H1 (cell line): ENCODE measurements around the gene SARNP. TPM values are rescaled to one million over a fixed set of nuclear protein-coding genes. Genes with fewer than 3 reads are reported as not detected.

ENCODE experiments used
- CTCF ChIA-PET: fragments of 300-600 bp; sonication (Branson Sonifier 250); formaldehyde crosslinking; loops from one replicate; lab custom pipeline; 2021; ENCODE audit not compliant: partially characterized antibody; lab: Charles Lee
- POLR2A ChIA-PET: fragments of 300-600 bp; sonication (Branson Sonifier 250); formaldehyde crosslinking; loops from one replicate; lab custom pipeline; 2021; ENCODE audit warnings: inconsistent platforms; ENCODE audit not compliant: partially characterized antibody; lab: Charles Lee
- DNase-seq, 2 experiments: peaks; one replicate each; pipeline versions ENCODE4 v3.0.0 to v3.0.0-alpha.2; 2010 to 2022; ENCODE audit warnings: low spot score in 2 of 2, low read depth in 1 of 2, mixed read lengths in 1 of 2
- FAIRE-seq: peaks from 2 replicates; lab custom pipeline; 2011; peaks lifted over from hg19 to GRCh38; lab: Jason Lieb, UNC
- H2AFZ ChIP-seq: 2 replicates; pipeline ENCODE4 v1.8.1; 2012; ENCODE audit warnings: low read length, inconsistent platforms
- H2AK5ac ChIP-seq: 2 replicates; pipeline ENCODE4 v1.6.1; 2013; ENCODE audit warnings: low read depth, low read length
- H2BK120ac ChIP-seq: replicated peaks from 2 replicates; pipeline ENCODE3; 2013; ENCODE audit warnings: low read depth, low read length, inconsistent platforms
- H2BK12ac ChIP-seq: 2 replicates; pipeline ENCODE4 v1.6.1; 2013; ENCODE audit warnings: low read depth, low read length
- H2BK15ac ChIP-seq: 2 replicates; pipeline ENCODE4 v1.6.1; 2013; ENCODE audit warnings: low read length
- H2BK20ac ChIP-seq: 2 replicates; pipeline ENCODE4 v1.6.1; 2013; ENCODE audit warnings: low read length
- H2BK5ac ChIP-seq: 2 replicates; pipeline ENCODE4 v1.6.1; 2013; ENCODE audit warnings: low read depth, low read length
- H3K14ac ChIP-seq: 2 replicates; pipeline ENCODE4 v1.6.1; 2013; ENCODE audit warnings: inconsistent platforms; ENCODE audit not compliant: insufficient read length
- H3K18ac ChIP-seq: 2 replicates; pipeline ENCODE4 v1.6.1; 2013; ENCODE audit warnings: low read length; ENCODE audit errors: extremely low read depth
- H3K23ac ChIP-seq: 2 replicates; pipeline ENCODE4 v1.6.1; 2013; ENCODE audit warnings: inconsistent platforms; ENCODE audit not compliant: insufficient read length
- H3K23me2 ChIP-seq: 2 replicates; pipeline ENCODE4 v1.6.1; 2013; ENCODE audit warnings: low read depth, low read length
- H3K27ac ChIP-seq: 2 replicates; pipeline ENCODE4 v1.6.1; 2011; ENCODE audit warnings: low read depth, low read length, inconsistent platforms
- H3K27me3 ChIP-seq, 4 experiments: replicated peaks in 1 of 4; 1 replicate in 1 of 4; 2 replicates in 3 of 4; pipeline versions ENCODE4 v1.6.1 to v1.8.1; 2011 to 2013; ENCODE audit warnings: low read length in 3 of 4, mild to moderate bottlenecking in 3 of 4, inconsistent platforms in 2 of 4, mixed read lengths in 2 of 4, moderate library complexity in 1 of 4; ENCODE audit not compliant: control insufficient read depth in 3 of 4, insufficient read depth in 3 of 4; ENCODE audit errors: extremely low read depth in 1 of 4
- H3K36me3 ChIP-seq, 4 experiments: 2 replicates each; pipeline versions ENCODE4 v1.6.1 to v1.8.1; 2011 to 2013; ENCODE audit warnings: mild to moderate bottlenecking in 4 of 4, low read length in 3 of 4, moderate library complexity in 2 of 4, control low read depth in 1 of 4, inconsistent platforms in 1 of 4; ENCODE audit not compliant: insufficient read depth in 4 of 4, control insufficient read depth in 2 of 4
- H3K4ac ChIP-seq: replicated peaks from 2 replicates; pipeline ENCODE3; 2013; ENCODE audit warnings: low read length, low read depth, mixed read lengths, inconsistent platforms; ENCODE audit not compliant: insufficient read length
- H3K4me1 ChIP-seq, 4 experiments: replicated peaks in 1 of 4; 1 replicate in 1 of 4; 2 replicates in 3 of 4; pipeline versions ENCODE4 v1.6.1 to v1.8.1; 2011 to 2013; ENCODE audit warnings: low read length in 3 of 4, inconsistent platforms in 2 of 4, mixed read lengths in 1 of 4; ENCODE audit not compliant: insufficient read depth in 4 of 4, control insufficient read depth in 3 of 4
- H3K4me2 ChIP-seq, 2 experiments: 2 replicates each; pipeline versions ENCODE4 v1.6.1 to v1.8.1; 2011 to 2013; ENCODE audit warnings: low read depth in 2 of 2, low read length in 2 of 2, control low read depth in 1 of 2, inconsistent platforms in 1 of 2, mild to moderate bottlenecking in 1 of 2; ENCODE audit not compliant: insufficient read depth in 1 of 2
- H3K4me3 ChIP-seq, 4 experiments: fragments of 200-600, 300-600 bp in 1 of 4; sonication (generic), shearing (Covaris generic), sonication (Bioruptor Twin) in 1 of 4; 2 replicates each; pipeline versions ENCODE4 v1.5.1 to v1.8.1; 2011 to 2016; ENCODE audit warnings: low read length in 4 of 4, low read depth in 3 of 4, control low read depth in 2 of 4, inconsistent platforms in 2 of 4, mild to moderate bottlenecking in 2 of 4, mixed read lengths in 1 of 4, moderate library complexity in 1 of 4; ENCODE audit not compliant: insufficient read depth in 2 of 4; ENCODE audit errors: extremely low read depth in 1 of 4
- H3K56ac ChIP-seq: replicated peaks from 2 replicates; pipeline ENCODE3; 2013; ENCODE audit warnings: low read depth, mild to moderate bottlenecking, mixed read lengths, low read length, inconsistent platforms; ENCODE audit not compliant: insufficient read length
- H3K79me1 ChIP-seq: 2 replicates; pipeline ENCODE4 v1.6.1; 2013; ENCODE audit warnings: low read depth, low read length, control low read depth
- H3K79me2 ChIP-seq, 2 experiments: 2 replicates each; pipeline versions ENCODE4 v1.6.1 to v1.8.1; 2012 to 2013; ENCODE audit warnings: low read length in 2 of 2, mild to moderate bottlenecking in 2 of 2, inconsistent platforms in 1 of 2; ENCODE audit not compliant: insufficient read depth in 2 of 2, control insufficient read depth in 1 of 2
- H3K9ac ChIP-seq, 4 experiments: replicated peaks in 1 of 4; 1 replicate in 1 of 4; 2 replicates in 3 of 4; pipeline versions ENCODE4 v1.6.1 to v1.8.1; 2011 to 2013; ENCODE audit warnings: low read depth in 3 of 4, low read length in 3 of 4, control low read depth in 2 of 4, mild to moderate bottlenecking in 2 of 4, moderate library complexity in 2 of 4, inconsistent platforms in 1 of 4; ENCODE audit errors: extremely low read depth in 1 of 4
- H3K9me3 ChIP-seq, 2 experiments: 2 replicates each; pipeline versions ENCODE4 v1.6.1 to v1.8.1; 2012 to 2013; ENCODE audit warnings: mild to moderate bottlenecking in 2 of 2, moderate library complexity in 2 of 2, control low read depth in 1 of 2, inconsistent platforms in 1 of 2, low read depth in 1 of 2, low read length in 1 of 2, mixed read lengths in 1 of 2; ENCODE audit not compliant: insufficient read depth in 2 of 2
- H4K20me1 ChIP-seq, 2 experiments: replicated peaks in 1 of 2; 2 replicates each; pipeline versions ENCODE3 to v1.8.1; 2011 to 2013; ENCODE audit warnings: inconsistent platforms in 2 of 2, low read length in 2 of 2, mild to moderate bottlenecking in 1 of 2; ENCODE audit not compliant: insufficient read depth in 2 of 2, control insufficient read depth in 1 of 2
- H4K5ac ChIP-seq: 2 replicates; pipeline ENCODE4 v1.6.1; 2013; ENCODE audit warnings: low read length, low read depth, mixed read lengths, inconsistent platforms; ENCODE audit not compliant: insufficient read length
- H4K8ac ChIP-seq: 2 replicates; pipeline ENCODE4 v1.8.0; 2013; ENCODE audit warnings: mild to moderate bottlenecking, moderate library complexity, low read length, inconsistent platforms; ENCODE audit not compliant: insufficient read depth; ENCODE audit errors: extremely low read depth
- H4K91ac ChIP-seq: replicated peaks from 2 replicates; pipeline ENCODE3; 2013; ENCODE audit warnings: low read length, mixed read lengths, inconsistent platforms; ENCODE audit not compliant: insufficient read length
- BACH1 ChIP-seq: IDR thresholded peaks from 2 replicates; pipeline ENCODE4 v1.6.1; 2012; ENCODE audit warnings: low read length, improper control_type of control experiment
- E2F6 ChIP-seq: IDR thresholded peaks from 2 replicates; pipeline ENCODE4 v1.6.1; 2012; ENCODE audit warnings: inconsistent platforms
- HDAC6 ChIP-seq: IDR thresholded peaks from one replicate; pipeline ENCODE4 v1.7.1; 2012; ENCODE audit warnings: low read depth, mild to moderate bottlenecking, inconsistent platforms, low read length, moderate library complexity
- KDM1A ChIP-seq: fragments of 200-600, 300-600 bp; sonication (generic); IDR thresholded peaks from 2 replicates; pipeline ENCODE4 v1.7.1; 2016; ENCODE audit warnings: mild to moderate bottlenecking, low read length, borderline replicate concordance
- NANOG ChIP-seq: IDR thresholded peaks from 2 replicates; pipeline ENCODE4 v1.6.1; 2011; ENCODE audit warnings: low read length, low read depth, mild to moderate bottlenecking, inconsistent platforms; ENCODE audit not compliant: insufficient read depth, poor library complexity, severe bottlenecking
- POLR2A ChIP-seq, 2 experiments: IDR thresholded peaks; 1 replicate in 1 of 2; 2 replicates in 1 of 2; pipeline ENCODE4 v1.6.1; 2011; ENCODE audit warnings: low read depth in 2 of 2, low read length in 2 of 2, mild to moderate bottlenecking in 2 of 2; ENCODE audit errors: control extremely low read depth in 1 of 2
- RBBP5 ChIP-seq: IDR thresholded peaks from 2 replicates; pipeline ENCODE4 v1.7.1; 2012; ENCODE audit warnings: low read depth, mild to moderate bottlenecking, inconsistent platforms, low read length, moderate library complexity, borderline replicate concordance
- SP1 ChIP-seq: IDR thresholded peaks from 2 replicates; pipeline ENCODE4 v1.6.1; 2011; ENCODE audit warnings: low read depth, low read length
- SP4 ChIP-seq: IDR thresholded peaks from 2 replicates; pipeline ENCODE4 v1.6.1; 2012; ENCODE audit warnings: low read length, inconsistent platforms
- TAF1 ChIP-seq: IDR thresholded peaks from 2 replicates; pipeline ENCODE4 v1.6.1; 2011; ENCODE audit warnings: mild to moderate bottlenecking, low read depth, low read length
- WGBS, 2 experiments: shearing (Covaris generic) in 1 of 2; methylation state at CpG; one replicate each; pipeline versions ENCODE4 v1.1.6 to v1.1.7; 2013 to 2015; ENCODE audit warnings: low lambda C conversion rate in 2 of 2, mixed read lengths in 2 of 2, inconsistent platforms in 1 of 2, low coverage in 1 of 2, missing lambda C conversion rate in 1 of 2; ENCODE audit not compliant: insufficient replicate concordance in 2 of 2, insufficient coverage in 1 of 2, insufficient read length in 1 of 2; ENCODE audit errors: extremely low coverage in 1 of 2, missing lambda C conversion rate in 1 of 2; 5-methylcytosine and 5-hydroxymethylcytosine counted together
- polyA plus RNA-seq, 7 experiments: library from polyadenylated mRNA; depleted of rRNA in 3 of 7; stranded (reverse) in 5 of 7; unstranded in 2 of 7; fragments of >200 nt in 5 of 7; fragments of 200-250 nt in 2 of 7; gene quantifications; 1 replicate in 5 of 7; 2 replicates in 1 of 7; 4 replicates in 1 of 7; pipeline versions ENCODE4 v1.2.1 to v1.2.3, GENCODE V29; 2011 to 2013; ENCODE audit warnings: missing spikeins in 2 of 7, mixed read lengths in 2 of 7
- total RNA-seq: library from RNA; stranded (reverse); fragmentation: NEBNext Ultra II Directional; extraction: Animal tissue kit (Norgen Biotek cat#: 25700); gene quantifications from 2 replicates; pipeline ENCODE4 v1.2.1, GENCODE V29; 2021

SARNP gene
- total and polyA plus RNA-seq, 2 of the 8 experiments (the other 6 are each of a cell fraction or from before 2014, with no cell fraction given), result 114 to 226 TPM

- ChIA-PET CTCF (interaction anchor here (0.6 to 1.1 kb wide), 5 partner anchors 17 to 155 kb away, joined by 3 to 5 read pairs (median 3); no protein-coding TSS in a partner anchor), POLR2A (interaction anchor here (7.3 kb wide), 1 partner anchor 9 kb away, joined by 82 read pairs; the partner anchor contains the start of gene DNAJC14)
- no peak for TF ChIP-seq SP1
- TF ChIP-seq TAF1, result no peak
- no peak for TF ChIP-seq HDAC6
- TF ChIP-seq SP4, result no peak
- no peak for TF ChIP-seq KDM1A
- no peak for TF ChIP-seq NANOG
- TF ChIP-seq E2F6, result no peak
- no peak for TF ChIP-seq POLR2A (IDR thresholded peaks at IDR 0.05; ENCODE audit: control extremely low read depth in 1 of 2, low read depth in 2 of 2, low read length in 2 of 2)
- no peak for TF ChIP-seq RBBP5
- TF ChIP-seq BACH1, result no peak
- H3K9ac ChIP-seq, result no peak overlapping the region
- H3K4me2 ChIP-seq, result no peak overlapping the region
- no peak overlapping the region for H2BK12ac ChIP-seq
- H3K4ac ChIP-seq, result no peak overlapping the region
- H3K23me2 ChIP-seq, result no peaks in the 10 kb centered on the region
- no peak overlapping the region for H2AK5ac ChIP-seq
- H3K79me2 ChIP-seq, result no peaks in the 10 kb centered on the region
- H3K27me3 ChIP-seq, result no peaks in the 10 kb centered on the region
- H3K4me1 ChIP-seq, result peaks cover 0 to 8% (median 2%) of the 10 kb centered on the region in 4 experiments; a peak in 4 of 7 replicates
- H3K27ac ChIP-seq, result no peak overlapping the region
- no peak overlapping the region for H3K56ac ChIP-seq
- H2BK15ac ChIP-seq, result no peak overlapping the region
- no peak overlapping the region for H3K18ac ChIP-seq
- DNase-seq, result no peak
- H3K79me1 ChIP-seq, result no peaks in the 10 kb centered on the region
- H4K20me1 ChIP-seq, result no peaks in the 10 kb centered on the region
- H4K5ac ChIP-seq, result no peak overlapping the region
- no peak overlapping the region for H2BK5ac ChIP-seq
- H3K23ac ChIP-seq, result no peak overlapping the region
- no peak overlapping the region for H4K91ac ChIP-seq
- no peak for FAIRE-seq
- H2AFZ ChIP-seq, result no peak overlapping the region
- no peak overlapping the region for H3K4me3 ChIP-seq
- H3K36me3 ChIP-seq, result no peaks in the 10 kb centered on the region
- H2BK20ac ChIP-seq, result no peak overlapping the region
- whole genome bisulfite sequencing, 2 experiments, result 95% methylated on average over 11 of the region's 11 CpGs; no CpG with 5 or more reads in 1 of the 2 experiments
- no peaks in the 10 kb centered on the region for H3K9me3 ChIP-seq
- peak overlapping the region; percentile 62; the same call in 1 of the 2 replicates for H4K8ac ChIP-seq
- H3K14ac ChIP-seq, result no peak overlapping the region
- H2BK120ac ChIP-seq, result no peak overlapping the region
Observed at GRCh38 chr12:55839345-55840140, 22.0 kb upstream of the SARNP start.
